ENCODE measurements around the gene CNTN1. TPM values are rescaled to one million over a fixed set of nuclear protein-coding genes. Genes with fewer than 3 reads are reported as not detected.

CNTN1 gene
- total and polyA plus RNA-seq, 11 donors: 0.01 to 0.66 (median 0.20) TPM; not detected in 2

DNA sequence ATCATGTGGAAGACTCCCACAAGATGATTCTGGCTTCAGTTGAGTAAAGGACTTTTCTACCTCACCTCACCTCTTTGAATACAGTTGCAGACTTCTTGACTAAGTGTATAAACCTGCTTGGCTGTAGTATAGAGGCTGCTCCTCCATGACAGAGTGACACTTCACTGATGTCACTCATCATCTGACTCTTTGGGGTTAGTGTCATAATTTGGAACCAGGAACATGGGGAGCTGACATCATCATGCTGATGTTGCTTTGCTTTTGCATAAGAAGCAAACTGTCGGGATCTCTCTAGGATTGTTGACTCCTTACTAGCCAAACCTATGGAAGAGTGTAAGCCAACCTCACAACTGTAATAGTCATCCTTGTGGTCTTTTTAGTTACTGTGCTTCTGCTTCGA lies 420.7 kb downstream of the CNTN1 start:
- no peak for TF ChIP-seq POLR2A (IDR thresholded peaks at IDR 0.05)
- no peak for TF ChIP-seq CTCF (IDR thresholded peaks at IDR 0.05)
- Histone ChIP-seq H3K27ac (no peak overlapping the region), H3K4me3 (no peak overlapping the region), H3K9me3 (peaks cover 0 to 4% (median 0%) of the 10 kb centered on the region in 12 donors), H3K36me3 (no peaks in the 10 kb centered on the region), H3K27me3 (no peaks in the 10 kb centered on the region), H3K4me1 (no peaks in the 10 kb centered on the region)
- no peak for ATAC-seq
- DNase-seq: no peak
- WGBS, 4 donors: 75 to 92% (median 80%) methylated on average over 2 of the region's 2 CpGs
- intact Hi-C loops (cut with DNase I): no loop called here

DNA sequence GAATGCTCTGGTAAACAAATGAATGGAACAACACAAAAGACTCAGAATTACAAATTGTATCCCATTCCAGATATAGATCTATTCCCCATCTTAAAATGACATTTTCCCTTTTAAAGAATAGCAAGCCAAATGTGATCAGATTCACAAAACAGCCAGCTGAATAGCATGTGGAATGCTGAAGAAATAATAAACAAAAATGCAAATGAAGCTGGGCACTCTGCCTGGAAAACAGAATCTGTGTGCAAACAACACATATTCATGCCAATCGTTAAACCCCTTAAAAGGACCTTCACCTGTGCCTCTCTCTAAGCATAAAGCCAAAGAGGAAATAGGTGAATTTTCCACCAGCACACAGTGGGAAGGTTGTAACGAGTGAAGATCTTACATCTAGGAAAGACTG lies 428.0 kb downstream of the CNTN1 start:
- Histone ChIP-seq H3K4me1 (no peaks in the 10 kb centered on the region), H3K9me3 (peaks cover 0 to 4% (median 0%) of the 10 kb centered on the region in 12 donors), H3K27me3 (no peaks in the 10 kb centered on the region), H3K4me3 (no peak overlapping the region), H3K27ac (no peak overlapping the region), H3K36me3 (no peaks in the 10 kb centered on the region)
- intact Hi-C loops (cut with DNase I): no loop called here
- DNase-seq (no peak), ATAC-seq (no peak)
- TF ChIP-seq CTCF (IDR thresholded peaks at IDR 0.05) (no peak), POLR2A (IDR thresholded peaks at IDR 0.05) (no peak)
- 78 to 84% (median 81%) methylated on average over 2 of the region's 2 CpGs for WGBS, 4 donors

DNA sequence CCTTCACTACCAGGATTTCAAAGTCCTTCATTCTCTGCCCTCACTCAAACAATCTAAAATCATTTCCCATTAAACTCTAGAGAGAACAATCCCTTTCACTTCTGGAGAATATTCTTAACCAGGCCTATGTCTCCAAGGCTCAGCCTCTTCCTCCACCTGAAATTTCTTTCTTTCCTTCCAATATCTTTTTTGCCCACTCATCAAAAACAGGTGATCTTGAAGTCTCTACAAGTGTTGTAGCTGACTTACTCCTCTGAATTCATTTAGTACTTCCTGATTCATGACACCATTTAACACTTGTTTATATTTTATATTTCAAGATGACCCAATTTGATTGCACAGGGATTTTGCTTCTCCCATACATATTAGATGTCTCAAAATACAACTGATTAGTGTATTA lies 429.1 kb downstream of the CNTN1 start:
- intact Hi-C loops (cut with DNase I): no loop called here
- H3K27me3 ChIP-seq: no peaks in the 10 kb centered on the region
- ATAC-seq (no peak), DNase-seq (no peak)
- H3K36me3 ChIP-seq: no peaks in the 10 kb centered on the region
- no peak overlapping the region for H3K4me3 ChIP-seq
- H3K4me1 ChIP-seq: no peaks in the 10 kb centered on the region
- H3K27ac ChIP-seq: no peak overlapping the region
- peaks cover 0 to 1% (median 0%) of the 10 kb centered on the region in 12 donors for H3K9me3 ChIP-seq
- no peak for TF ChIP-seq CTCF (IDR thresholded peaks at IDR 0.05)
- TF ChIP-seq POLR2A (IDR thresholded peaks at IDR 0.05): no peak
